HL-60 (cell line): Measurements from ENCODE around the gene KCTD16.

Source experiments
- DNase-seq, 2 experiments: peaks; one replicate each; pipeline ENCODE4 v3.0.0-alpha.2; 2010 to 2020; ENCODE audit warnings: low read depth in 1 of 2, low spot score in 1 of 2
- H3K27ac ChIP-seq: fragments of 250-450 bp; sonication (Bioruptor Pico); replicated peaks from 2 replicates; pipeline ENCODE4 v1.5.1; 2020; ENCODE audit warnings: mild to moderate bottlenecking, moderate library complexity
- H3K27me3 ChIP-seq: fragments of 250-450 bp; sonication (Bioruptor Pico); 2 replicates; pipeline ENCODE4 v1.5.1; 2021; ENCODE audit warnings: mild to moderate bottlenecking, moderate library complexity; ENCODE audit not compliant: insufficient read depth, poor library complexity, severe bottlenecking
- H3K4me3 ChIP-seq: replicated peaks from 2 replicates; pipeline ENCODE4 v1.5.1; 2011; ENCODE audit warnings: mild to moderate bottlenecking, control low read depth, low read length; ENCODE audit not compliant: insufficient read depth
- CTCF ChIP-seq: IDR thresholded peaks from one replicate; pipeline ENCODE4 v1.5.1; 2011; ENCODE audit warnings: low read length, control low read depth, inconsistent platforms; ENCODE audit not compliant: insufficient read depth
- GABPA ChIP-seq: IDR thresholded peaks from 2 replicates; pipeline ENCODE4 v1.6.1; 2012; ENCODE audit warnings: low read depth
- POLR2AphosphoS5 ChIP-seq: IDR thresholded peaks from 2 replicates; pipeline ENCODE4 v1.6.1; 2012; ENCODE audit warnings: low read depth
- SPI1 ChIP-seq: IDR thresholded peaks from 2 replicates; pipeline ENCODE4 v1.6.1; 2012; ENCODE audit warnings: low read depth, mild to moderate bottlenecking, borderline replicate concordance
- TF ChIP-seq, protein P1 (sequence below): IDR thresholded peaks from 2 replicates; pipeline ENCODE4 v1.6.1; 2012; ENCODE audit warnings: low read depth; ENCODE audit not compliant: insufficient replicate concordance

Gene KCTD16

DNA sequence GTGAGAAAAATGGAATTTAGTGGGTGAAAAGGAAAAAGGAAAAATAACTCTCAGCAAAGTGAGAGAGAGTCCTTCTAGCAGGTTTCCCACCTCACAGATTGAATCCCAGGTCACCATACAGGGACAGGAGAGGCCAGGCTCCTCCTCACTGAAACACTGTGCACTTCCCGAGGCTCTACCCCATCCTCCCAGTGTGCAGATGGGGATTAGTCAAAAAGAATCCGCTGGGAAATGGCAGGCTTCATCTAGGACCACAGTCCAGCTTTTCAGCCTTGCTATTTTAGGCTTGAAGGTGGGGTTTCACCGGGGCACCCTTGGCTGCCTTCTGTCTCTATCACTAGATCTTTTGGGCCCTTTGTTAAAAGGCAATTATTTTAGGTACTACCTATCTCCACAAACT, 48.0 kb upstream of the KCTD16 start:
- Histone ChIP-seq H3K27me3 (no peaks in the 10 kb centered on the region), H3K27ac (no peak overlapping the region), H3K4me3 (no peak overlapping the region)
- no peak for DNase-seq
- TF ChIP-seq SPI1 (no peak), POLR2AphosphoS5 (no peak), GABPA (no peak), CTCF (no peak)
- TF ChIP-seq, protein P1, sequence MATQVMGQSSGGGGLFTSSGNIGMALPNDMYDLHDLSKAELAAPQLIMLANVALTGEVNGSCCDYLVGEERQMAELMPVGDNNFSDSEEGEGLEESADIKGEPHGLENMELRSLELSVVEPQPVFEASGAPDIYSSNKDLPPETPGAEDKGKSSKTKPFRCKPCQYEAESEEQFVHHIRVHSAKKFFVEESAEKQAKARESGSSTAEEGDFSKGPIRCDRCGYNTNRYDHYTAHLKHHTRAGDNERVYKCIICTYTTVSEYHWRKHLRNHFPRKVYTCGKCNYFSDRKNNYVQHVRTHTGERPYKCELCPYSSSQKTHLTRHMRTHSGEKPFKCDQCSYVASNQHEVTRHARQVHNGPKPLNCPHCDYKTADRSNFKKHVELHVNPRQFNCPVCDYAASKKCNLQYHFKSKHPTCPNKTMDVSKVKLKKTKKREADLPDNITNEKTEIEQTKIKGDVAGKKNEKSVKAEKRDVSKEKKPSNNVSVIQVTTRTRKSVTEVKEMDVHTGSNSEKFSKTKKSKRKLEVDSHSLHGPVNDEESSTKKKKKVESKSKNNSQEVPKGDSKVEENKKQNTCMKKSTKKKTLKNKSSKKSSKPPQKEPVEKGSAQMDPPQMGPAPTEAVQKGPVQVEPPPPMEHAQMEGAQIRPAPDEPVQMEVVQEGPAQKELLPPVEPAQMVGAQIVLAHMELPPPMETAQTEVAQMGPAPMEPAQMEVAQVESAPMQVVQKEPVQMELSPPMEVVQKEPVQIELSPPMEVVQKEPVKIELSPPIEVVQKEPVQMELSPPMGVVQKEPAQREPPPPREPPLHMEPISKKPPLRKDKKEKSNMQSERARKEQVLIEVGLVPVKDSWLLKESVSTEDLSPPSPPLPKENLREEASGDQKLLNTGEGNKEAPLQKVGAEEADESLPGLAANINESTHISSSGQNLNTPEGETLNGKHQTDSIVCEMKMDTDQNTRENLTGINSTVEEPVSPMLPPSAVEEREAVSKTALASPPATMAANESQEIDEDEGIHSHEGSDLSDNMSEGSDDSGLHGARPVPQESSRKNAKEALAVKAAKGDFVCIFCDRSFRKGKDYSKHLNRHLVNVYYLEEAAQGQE, result no peak

DNA sequence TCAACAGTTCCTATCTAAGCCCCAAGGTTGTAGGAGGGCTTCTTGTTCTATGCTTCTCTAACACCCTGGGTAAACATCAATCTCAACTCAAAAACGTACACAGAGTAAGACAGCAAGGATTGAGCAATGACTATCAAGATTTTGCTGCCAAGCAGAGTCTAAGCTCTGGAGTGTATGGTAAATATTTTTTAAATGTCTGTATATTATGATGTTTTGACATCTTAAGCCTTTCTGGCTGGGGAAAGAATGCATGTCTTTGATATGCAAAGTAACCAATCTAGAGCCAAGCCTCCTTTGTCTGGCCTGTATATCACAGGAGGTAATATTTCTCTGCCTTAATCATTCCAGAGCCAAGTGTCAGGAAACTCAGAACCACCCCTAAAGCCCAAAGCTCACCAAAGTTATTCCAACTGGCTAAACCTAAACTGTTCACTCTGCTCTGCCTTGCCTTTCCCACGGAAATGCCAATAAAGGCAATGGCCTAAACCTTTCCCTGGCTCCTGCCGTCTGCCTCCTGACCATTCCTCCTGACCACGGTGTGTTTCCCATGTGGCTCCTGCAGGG, 45.4 kb upstream of the KCTD16 start:
- TF ChIP-seq CTCF (no peak), POLR2AphosphoS5 (no peak), SPI1 (no peak), GABPA (no peak)
- TF ChIP-seq, protein P1, result no peak
- Histone ChIP-seq H3K4me3 (no peak overlapping the region), H3K27me3 (no peaks in the 10 kb centered on the region), H3K27ac (no peak overlapping the region)
- no peak for DNase-seq

DNA sequence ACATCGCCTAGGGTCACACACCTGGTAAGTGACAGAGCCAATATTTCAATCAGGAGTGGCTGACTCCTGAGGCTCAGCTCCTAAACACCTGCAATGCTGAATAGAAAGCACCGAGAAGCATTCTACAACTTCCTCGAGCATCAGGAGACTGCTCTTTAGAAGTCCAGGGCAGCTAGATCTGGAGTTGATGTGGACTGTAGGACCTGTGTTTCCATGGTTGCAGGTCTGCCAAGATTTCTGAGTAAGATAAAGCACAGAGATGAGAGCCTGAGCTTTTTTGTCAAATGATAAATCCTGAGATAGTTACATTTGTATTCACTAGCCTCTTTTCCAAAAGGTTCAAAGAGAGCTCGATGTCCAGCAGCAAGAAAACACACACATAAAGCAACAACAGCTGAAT, 44.0 kb upstream of the KCTD16 start:
- no peak overlapping the region for H3K4me3 ChIP-seq
- H3K27me3 ChIP-seq, result no peaks in the 10 kb centered on the region
- TF ChIP-seq POLR2AphosphoS5 (no peak), SPI1 (no peak), CTCF (no peak), GABPA (no peak)
- TF ChIP-seq, protein P1, result no peak
- no peak for DNase-seq
- H3K27ac ChIP-seq, result no peak overlapping the region
